Measurements from ENCODE around the gene TBC1D14. TPM values are rescaled to one million over a fixed set of nuclear protein-coding genes. Genes with fewer than 3 reads are reported as not detected.
"Not testable (repeated sequence)": the region's sequence is repeated elsewhere in the genome, so short reads cannot be mapped to it uniquely, and the experiment has no call there.

TBC1D14 gene
- total RNA-seq, 2 donors from 2014 or later: 44.1 to 63.8 TPM

DNA sequence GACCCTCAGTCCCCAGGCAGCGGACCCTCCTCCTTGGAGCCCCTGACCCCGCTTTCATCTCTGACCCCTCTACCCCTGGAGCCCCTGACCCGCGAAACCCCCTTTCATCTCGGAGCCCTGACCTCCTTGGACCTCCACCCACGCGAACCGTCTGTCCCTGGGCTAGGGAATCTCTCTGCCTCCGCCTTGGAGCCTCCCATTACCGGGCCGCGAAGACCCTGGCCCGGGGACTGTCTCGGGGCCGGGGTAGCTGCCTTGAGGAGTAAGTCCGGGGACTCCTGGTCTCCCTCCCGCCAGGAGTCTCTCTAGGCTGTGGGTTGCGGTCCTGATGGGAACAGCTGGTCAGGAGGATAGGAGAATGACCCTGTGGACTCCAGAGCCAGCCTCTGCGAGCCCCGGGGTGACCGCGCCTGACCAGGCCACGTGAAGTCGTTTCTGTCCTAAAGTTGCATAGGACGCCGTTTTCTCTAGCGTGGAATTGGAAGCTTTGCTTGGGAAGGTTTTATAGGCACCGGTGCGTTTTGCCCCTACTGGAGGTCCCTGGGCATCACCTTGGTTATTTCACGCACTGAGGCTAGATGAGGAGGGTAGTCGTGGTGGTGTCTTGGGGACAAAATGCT, 824 bp downstream of the TBC1D14 start:
- H3K4me1 Mint-ChIP-seq: peaks cover 33% of the 10 kb centered on the region
- H3K9me3 Mint-ChIP-seq: no peaks in the 10 kb centered on the region
- peak overlapping the region; percentile 97 for H3K27ac Mint-ChIP-seq
- peak overlapping the region; percentile 95 for H3K4me3 Mint-ChIP-seq
- H3K36me3 Mint-ChIP-seq (ENCODE audit: low read depth): peaks cover 13% of the 10 kb centered on the region
- ATAC-seq (replicated peaks): no peak
- H3K27me3 Mint-ChIP-seq: no peaks in the 10 kb centered on the region

DNA sequence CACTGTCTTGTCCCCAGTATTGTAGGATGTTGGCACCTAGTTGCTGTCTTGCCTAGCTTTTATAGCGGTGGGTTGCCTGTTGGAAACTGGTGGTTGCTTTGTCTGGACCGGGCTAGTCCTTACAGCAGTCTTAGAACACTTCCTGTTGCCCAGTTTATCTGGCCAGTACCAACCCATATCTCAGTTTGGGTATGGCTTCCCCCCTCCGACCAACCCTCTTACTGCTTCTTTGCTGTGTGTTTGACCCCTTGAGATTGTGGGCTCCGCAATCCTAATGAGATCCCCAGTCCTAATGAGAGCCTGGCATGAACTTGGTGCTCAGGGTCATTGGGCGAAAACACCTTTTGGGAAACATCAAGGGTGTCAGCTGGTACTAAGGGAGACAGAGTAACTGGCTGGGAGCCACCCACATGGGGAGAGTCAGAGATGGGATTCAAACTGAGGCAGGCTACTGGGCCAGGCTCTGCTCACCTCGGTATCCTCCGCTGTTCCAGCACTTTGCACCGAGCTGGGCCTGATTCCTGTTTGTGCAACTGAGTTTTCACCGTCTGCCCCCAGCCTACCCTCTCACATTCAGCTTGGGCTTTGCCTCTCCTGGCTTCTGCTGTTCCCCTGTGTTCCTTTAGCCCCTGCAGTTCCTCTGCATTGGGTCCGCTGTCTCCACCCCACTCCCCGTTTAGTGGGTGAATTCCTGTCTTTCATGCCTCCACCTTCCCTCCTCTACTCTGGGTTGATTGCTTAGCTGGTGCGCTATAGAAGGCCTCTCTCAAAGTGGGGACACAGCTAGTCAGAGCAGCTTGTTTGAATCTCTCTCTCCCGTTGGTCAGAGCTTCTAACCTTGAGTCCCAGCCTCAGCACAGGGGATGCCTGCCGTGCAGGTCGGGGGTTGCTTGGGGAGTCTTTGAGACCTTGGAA, 1.6 kb downstream of the TBC1D14 start:
- Mint-ChIP-seq H3K27me3 (no peaks in the 10 kb centered on the region), H3K9me3 (no peaks in the 10 kb centered on the region), H3K4me1 (peaks cover 36% of the 10 kb centered on the region), H3K36me3 (ENCODE audit: low read depth) (peaks cover 13% of the 10 kb centered on the region), H3K4me3 (peak overlapping the region; percentile 95), H3K27ac (peak overlapping the region; percentile 97)
- no peak for ATAC-seq (replicated peaks)

DNA sequence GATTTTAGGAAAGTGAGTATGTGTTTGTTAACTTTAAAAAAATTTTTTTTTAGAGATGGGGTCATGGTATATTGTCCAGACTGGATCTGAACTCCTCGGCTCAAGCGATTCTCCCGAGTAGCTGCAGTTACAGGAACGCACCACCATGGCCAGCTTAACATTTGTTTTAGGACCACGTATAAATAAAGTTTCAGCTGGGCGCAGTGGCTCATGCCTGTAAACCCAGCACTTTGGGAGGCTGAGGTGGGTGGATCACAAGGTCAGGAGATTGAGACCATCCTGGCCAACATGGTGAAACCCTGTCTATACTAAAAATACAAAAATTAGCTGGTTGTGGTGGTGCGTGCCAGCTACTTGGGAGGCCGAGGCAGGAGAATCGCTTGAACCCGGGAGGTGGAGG, 2.3 kb downstream of the TBC1D14 start:
- not testable (repeated sequence) for H3K9me3 Mint-ChIP-seq; H3K27me3 Mint-ChIP-seq; ATAC-seq (replicated peaks)
- peaks cover 43% of the 10 kb centered on the region for H3K4me1 Mint-ChIP-seq
- peak overlapping the region; percentile 95 for H3K4me3 Mint-ChIP-seq
- H3K27ac Mint-ChIP-seq: peak overlapping the region; percentile 48
- H3K36me3 Mint-ChIP-seq (ENCODE audit: low read depth): peaks cover 13% of the 10 kb centered on the region

DNA sequence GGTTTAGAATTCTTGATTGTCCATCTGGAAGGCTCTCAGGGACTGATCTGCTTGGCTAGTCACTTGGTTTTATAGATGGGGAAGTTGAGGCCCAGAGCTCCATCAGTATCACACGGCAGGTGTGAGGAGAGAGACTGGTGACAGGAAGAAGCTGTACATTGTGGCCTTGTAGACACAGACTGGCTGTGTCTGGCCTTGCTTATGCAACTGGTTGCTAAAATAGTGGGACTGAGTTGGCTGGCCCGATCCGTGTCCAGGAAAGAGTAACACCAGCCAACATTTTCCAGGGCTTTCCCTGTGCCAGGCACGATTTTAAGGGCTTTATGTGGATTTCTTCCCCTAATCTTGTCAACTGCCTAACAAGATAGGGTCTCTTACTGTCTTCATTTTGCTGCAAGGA, 2.8 kb downstream of the TBC1D14 start:
- peak overlapping the region; percentile 48 for H3K27ac Mint-ChIP-seq
- peaks cover 46% of the 10 kb centered on the region for H3K4me1 Mint-ChIP-seq
- no peaks in the 10 kb centered on the region for H3K27me3 Mint-ChIP-seq
- H3K4me3 Mint-ChIP-seq: peak overlapping the region; percentile 95
- no peaks in the 10 kb centered on the region for H3K9me3 Mint-ChIP-seq
- H3K36me3 Mint-ChIP-seq (ENCODE audit: low read depth): peaks cover 13% of the 10 kb centered on the region
- ATAC-seq (replicated peaks): no peak

DNA sequence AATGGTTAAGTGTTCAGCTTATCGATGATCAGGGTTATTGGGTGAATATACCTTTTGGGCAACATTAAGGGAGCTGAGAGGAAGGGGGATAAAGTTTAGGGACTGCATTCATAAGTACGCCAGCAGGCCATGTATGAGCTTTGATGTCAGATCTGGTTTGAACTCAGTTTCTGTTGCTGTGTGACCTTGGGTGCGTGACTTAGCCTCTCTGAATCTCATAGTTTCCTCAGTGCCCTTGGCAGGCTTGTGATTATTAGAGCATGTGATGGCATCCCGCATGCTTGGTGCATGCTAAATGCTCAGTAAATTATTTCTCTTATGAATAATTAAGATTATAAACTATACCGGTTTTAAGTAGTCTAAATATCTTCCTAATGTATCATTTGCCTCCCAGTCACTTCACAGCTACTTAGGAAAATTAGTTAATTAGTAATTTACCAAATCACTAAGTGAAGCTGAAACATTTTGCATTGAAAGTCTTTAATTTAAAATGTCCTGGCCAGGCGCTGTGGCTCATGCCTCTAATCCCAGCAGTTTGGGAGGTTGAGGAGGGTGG, 3.8 kb downstream of the TBC1D14 start:
- peaks cover 49% of the 10 kb centered on the region for H3K4me1 Mint-ChIP-seq
- ATAC-seq (replicated peaks): no peak
- H3K36me3 Mint-ChIP-seq (ENCODE audit: low read depth): peaks cover 13% of the 10 kb centered on the region
- H3K4me3 Mint-ChIP-seq: peak overlapping the region; percentile 95
- no peak overlapping the region for H3K27ac Mint-ChIP-seq
- H3K27me3 Mint-ChIP-seq: no peaks in the 10 kb centered on the region
- no peaks in the 10 kb centered on the region for H3K9me3 Mint-ChIP-seq

DNA sequence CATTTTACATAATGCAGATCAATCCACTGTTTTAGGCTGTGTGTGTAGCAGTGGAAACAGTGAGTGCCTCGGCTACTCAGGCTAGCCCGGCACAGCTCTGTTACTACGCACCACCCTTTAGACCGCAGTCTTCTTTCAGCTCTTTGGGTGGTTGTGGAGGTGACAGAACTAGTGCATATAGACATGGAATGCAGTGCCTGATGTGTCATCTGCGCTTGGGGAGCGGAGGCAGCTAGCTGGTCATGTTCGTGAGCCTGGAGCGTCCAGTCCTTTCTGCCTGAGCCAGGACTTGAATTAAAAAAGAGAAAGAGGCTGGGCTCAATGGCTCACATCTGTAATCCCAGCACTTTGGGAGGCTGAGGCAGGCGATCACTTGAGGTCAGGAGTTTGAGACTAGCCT, 4.8 kb downstream of the TBC1D14 start:
- Mint-ChIP-seq H3K27ac (peak overlapping the region; percentile 64), H3K4me1 (peaks cover 51% of the 10 kb centered on the region)
- ATAC-seq (replicated peaks): no peak

DNA sequence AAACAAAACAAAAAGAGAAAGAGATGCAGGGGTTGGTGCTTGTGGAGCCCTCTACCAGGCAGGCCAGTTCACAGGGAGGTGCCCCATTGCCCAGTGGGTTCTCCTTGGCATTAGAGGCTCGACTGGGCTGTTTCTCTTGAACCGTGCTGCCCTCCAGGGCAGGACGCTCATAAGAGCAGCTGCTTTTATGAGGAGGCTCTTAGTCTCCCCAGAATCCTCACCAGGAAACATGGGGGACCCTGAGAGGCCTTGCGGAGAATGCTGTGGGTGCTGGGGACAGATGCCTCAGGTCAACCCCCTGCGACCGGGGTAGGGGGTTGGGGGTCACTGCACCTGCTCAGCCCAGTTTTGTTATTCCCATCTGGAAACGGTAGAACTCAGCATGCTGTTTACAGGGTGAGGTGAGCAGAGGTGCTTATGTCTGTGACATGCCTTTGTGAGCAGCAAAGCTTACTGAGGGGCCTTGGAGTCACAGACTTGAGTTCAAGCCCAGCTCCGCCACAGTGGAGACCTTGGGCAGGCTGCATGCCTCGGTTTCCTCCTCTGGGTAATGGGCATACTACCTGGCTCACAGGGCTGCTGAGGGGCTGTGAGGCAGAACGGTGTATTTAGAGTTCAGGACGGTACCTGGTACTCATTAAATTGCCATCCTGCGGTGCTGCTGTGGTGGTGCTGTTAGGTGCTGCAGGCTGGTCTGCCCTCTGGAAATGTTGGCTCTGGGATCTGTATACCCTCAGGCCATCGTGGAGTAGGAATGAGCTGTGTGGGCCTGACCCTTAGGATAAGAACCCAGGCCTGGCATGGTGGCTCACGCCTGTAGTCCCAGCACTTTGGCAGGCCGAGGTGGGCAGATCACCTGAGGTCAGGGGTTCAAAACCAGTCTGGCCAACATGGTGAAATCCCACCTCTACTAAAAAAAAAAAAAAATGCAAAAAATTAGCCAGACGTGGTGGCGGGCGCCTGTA, 5.7 kb downstream of the TBC1D14 start:
- Mint-ChIP-seq H3K4me1 (peaks cover 55% of the 10 kb centered on the region), H3K27ac (peak overlapping the region; percentile 64), H3K9me3 (no peaks in the 10 kb centered on the region), H3K4me3 (peak overlapping the region; percentile 81), H3K36me3 (ENCODE audit: low read depth) (peaks cover 10% of the 10 kb centered on the region), H3K27me3 (no peaks in the 10 kb centered on the region)
- ATAC-seq (replicated peaks): no peak

More for the DNA sequence above, 4.8 kb downstream of the TBC1D14 start:
- H3K27me3 Mint-ChIP-seq: no peaks in the 10 kb centered on the region
- no peaks in the 10 kb centered on the region for H3K9me3 Mint-ChIP-seq
- peaks cover 13% of the 10 kb centered on the region for H3K36me3 Mint-ChIP-seq (ENCODE audit: low read depth)
- peak overlapping the region; percentile 15 for H3K4me3 Mint-ChIP-seq

DNA sequence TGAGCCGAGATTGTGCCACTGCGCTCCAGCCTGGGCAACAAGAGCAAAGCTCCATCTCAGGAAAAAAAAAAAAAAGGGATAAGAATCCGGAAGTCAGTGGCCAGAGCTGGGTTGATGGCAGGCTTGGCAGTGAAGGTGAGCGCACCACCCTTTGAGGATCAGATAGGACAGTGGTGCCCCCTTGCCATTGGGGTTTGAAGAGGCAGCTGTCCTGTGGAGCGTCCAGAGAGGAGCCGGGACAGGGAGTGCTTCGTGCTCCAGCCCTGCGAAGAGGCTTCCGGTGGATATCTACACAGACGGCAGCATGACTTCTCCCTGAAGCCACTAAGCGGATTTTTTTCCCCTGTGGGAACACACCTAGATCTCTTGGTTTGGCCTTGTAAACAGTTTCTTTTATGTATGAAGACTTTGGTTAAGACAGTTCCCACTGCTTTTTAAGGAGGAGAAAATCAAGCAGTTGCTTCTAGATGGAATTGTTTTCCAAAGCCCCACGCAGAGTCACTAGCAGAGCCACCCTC, 6.5 kb downstream of the TBC1D14 start:
- H3K9me3 Mint-ChIP-seq: no peaks in the 10 kb centered on the region
- H3K36me3 Mint-ChIP-seq (ENCODE audit: low read depth): peaks cover 7% of the 10 kb centered on the region
- no peak for ATAC-seq (replicated peaks)
- peaks cover 53% of the 10 kb centered on the region for H3K4me1 Mint-ChIP-seq
- H3K27me3 Mint-ChIP-seq: no peaks in the 10 kb centered on the region
- H3K27ac Mint-ChIP-seq: peak overlapping the region; percentile 92
- peak overlapping the region; percentile 81 for H3K4me3 Mint-ChIP-seq

DNA sequence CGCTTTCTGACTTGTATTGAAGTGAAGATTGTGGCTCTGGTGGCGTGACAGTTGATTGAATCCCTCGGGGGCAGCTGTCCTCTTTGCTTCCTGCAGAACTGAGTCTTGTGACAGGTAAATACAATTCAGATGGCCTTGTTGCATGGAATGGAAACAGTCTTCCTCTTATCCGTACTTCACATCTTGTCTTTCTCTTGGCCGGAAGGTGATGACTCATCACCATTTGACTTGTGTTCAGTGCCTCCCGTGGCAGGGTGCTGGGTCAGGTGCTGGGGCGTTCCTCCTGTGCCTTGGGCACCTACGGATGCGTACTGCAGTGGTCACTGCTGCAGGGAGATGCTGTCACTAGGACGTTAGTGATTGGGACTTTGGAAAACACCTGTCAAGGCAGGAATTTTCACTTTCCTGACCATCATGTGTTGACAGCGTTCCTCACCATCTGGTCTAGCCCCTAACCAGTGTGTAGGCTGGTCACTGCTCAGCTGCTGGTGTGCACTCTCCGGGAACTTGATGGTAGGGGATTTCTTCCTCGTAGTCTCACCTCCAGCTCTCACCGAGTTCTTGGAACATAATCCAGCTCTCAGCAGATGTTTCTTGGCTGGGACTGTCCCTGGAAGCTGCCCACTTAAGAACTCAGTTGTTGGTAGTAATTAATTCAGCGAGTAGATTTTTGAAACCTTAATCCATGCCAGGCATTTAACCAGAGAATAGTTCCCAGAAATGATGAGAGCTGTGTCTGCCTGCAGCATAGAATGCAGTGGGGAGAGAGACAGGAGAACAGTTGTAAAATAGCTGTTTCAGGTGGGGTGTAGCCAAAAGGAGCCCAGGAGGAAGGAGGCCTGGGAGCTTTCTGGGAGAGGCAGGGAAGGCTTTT, 7.2 kb downstream of the TBC1D14 start:
- Mint-ChIP-seq H3K9me3 (no peaks in the 10 kb centered on the region), H3K36me3 (ENCODE audit: low read depth) (peaks cover 7% of the 10 kb centered on the region), H3K4me1 (peaks cover 47% of the 10 kb centered on the region), H3K4me3 (peak overlapping the region; percentile 81), H3K27me3 (no peaks in the 10 kb centered on the region), H3K27ac (peak overlapping the region; percentile 92)
- ATAC-seq (replicated peaks): peak; percentile 90

DNA sequence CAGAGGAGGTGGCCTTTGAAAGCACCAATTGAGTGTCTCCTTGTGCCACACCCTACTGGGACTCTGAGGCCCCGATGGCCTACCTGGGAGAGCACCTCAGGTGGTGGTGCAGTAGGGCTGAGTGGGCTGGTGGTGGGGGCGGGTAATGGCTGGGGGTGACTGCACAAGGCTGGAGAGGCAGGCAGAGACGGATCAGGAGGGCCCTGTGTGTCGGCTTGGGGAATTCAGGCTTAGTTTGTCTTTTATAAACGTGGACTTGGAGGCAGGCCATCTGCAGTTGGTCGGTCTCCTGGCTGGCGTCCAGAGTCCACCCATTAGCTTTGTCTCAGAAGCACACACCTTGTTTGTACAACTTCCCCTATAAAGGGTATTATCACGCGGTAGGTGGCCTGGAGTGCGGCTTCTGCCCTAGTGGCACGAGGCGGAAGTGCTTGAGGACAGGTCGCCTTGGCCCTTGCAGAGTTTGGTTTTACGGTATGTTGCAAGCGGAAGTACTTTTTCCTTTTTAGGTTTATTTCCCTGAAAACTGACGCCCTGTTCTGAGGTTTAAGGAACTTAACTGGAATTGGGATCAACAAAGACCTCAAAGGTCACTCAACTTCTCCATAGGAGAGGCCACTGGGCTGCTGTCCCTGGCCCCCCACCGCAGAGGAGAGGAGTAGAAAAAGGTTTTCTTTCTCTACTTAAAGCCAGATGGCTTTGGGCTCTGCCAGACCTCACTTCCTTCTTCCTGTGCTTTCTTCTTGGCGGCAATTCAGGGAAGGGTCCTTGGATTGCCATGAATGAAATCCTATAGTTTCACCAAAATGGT, 8.0 kb downstream of the TBC1D14 start:
- Mint-ChIP-seq H3K27ac (peak overlapping the region; percentile 92), H3K27me3 (no peaks in the 10 kb centered on the region), H3K4me1 (peaks cover 47% of the 10 kb centered on the region), H3K36me3 (ENCODE audit: low read depth) (peaks cover 3% of the 10 kb centered on the region), H3K4me3 (peak overlapping the region; percentile 81), H3K9me3 (no peaks in the 10 kb centered on the region)
- peak; percentile 29 for ATAC-seq (replicated peaks)

DNA sequence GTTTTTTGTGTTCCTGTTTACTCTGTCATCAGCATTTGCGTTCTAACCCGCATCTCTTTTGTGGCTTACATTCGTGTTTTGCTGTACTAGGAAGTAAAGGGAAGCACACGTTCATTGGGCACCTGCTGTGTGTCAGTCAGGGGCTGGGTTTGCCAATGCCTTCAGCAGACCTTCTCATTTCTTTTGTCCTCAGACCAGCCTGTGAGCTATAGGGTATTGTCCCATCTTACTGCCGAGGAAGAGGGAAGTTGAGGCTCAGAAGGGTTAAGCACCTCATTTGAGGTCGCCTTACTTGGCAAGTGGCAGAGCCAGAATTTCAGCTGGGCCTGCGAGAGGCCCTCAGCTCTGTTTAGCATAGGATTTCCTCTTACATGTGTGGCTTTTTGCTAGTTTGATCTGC, 8.7 kb downstream of the TBC1D14 start:
- Mint-ChIP-seq H3K4me3 (peak overlapping the region; percentile 81), H3K4me1 (peaks cover 45% of the 10 kb centered on the region), H3K36me3 (ENCODE audit: low read depth) (peaks cover 5% of the 10 kb centered on the region), H3K9me3 (no peaks in the 10 kb centered on the region), H3K27ac (peak overlapping the region; percentile 92), H3K27me3 (no peaks in the 10 kb centered on the region)
- no peak for ATAC-seq (replicated peaks)

DNA sequence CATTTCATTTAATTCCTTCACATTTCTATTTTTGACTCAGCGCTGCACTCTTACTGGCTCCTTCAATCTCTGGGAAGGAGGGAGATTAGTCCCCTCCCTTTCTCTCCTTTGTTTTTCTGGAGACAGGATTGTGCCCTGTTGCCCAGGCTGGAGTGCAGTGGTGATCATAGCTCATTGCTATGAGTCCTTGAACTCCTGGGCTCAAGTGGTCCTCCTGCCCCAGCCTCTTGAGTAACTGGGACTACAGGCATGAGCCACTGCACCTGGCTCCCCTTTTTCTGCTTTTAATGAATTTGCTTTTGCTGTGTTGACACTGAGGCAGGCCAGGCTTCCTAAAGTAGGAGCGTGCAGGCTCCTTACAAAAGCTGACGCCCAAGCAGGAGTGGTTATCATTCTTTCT, 10.5 kb downstream of the TBC1D14 start:
- peak overlapping the region; percentile 16 for H3K27ac Mint-ChIP-seq
- H3K27me3 Mint-ChIP-seq: no peaks in the 10 kb centered on the region
- peaks cover 52% of the 10 kb centered on the region for H3K4me1 Mint-ChIP-seq
- H3K9me3 Mint-ChIP-seq: no peaks in the 10 kb centered on the region
- peaks cover 23% of the 10 kb centered on the region for H3K36me3 Mint-ChIP-seq (ENCODE audit: low read depth)
- H3K4me3 Mint-ChIP-seq: peak overlapping the region; percentile 3
- ATAC-seq (replicated peaks): no peak

Data from activated T-helper 17 cell treated with anti-CD3 and anti-CD28 coated beads, Interleukin-2, amount 50 U/mL, for 72 hours (primary cell).